HepG2 (cell line): Measurements from ENCODE around the gene BTG1. TPM values are rescaled to one million over a fixed set of nuclear protein-coding genes. Genes with fewer than 3 reads are reported as not detected.
A peak's percentile ranks its signal among the peaks of the same experiment; 100 is the strongest.

Source experiments
- ATF7-NPFF ChIP-seq: sonication (generic); formaldehyde crosslinking; IDR thresholded peaks from 2 replicates; pipeline ENCODE4 v1.8.1; 2023; ENCODE audit warnings: mild to moderate bottlenecking, low read depth, missing genetic modification reagents, moderate library complexity
- ELF1 ChIP-seq: sonication (generic); formaldehyde crosslinking; IDR thresholded peaks from 2 replicates; pipeline ENCODE4 v1.4.0; 2020; ENCODE audit warnings: missing genetic modification reagents
- GATA4 ChIP-seq: sonication (generic); IDR thresholded peaks from 2 replicates; pipeline ENCODE4 v1.6.1; 2016; ENCODE audit warnings: antibody characterized with exemption, low read depth, borderline replicate concordance
- HDAC2 ChIP-seq: sonication (generic); formaldehyde crosslinking; IDR thresholded peaks from 2 replicates; pipeline ENCODE4 v1.4.0; 2020; ENCODE audit warnings: missing genetic modification reagents
- ISL2 ChIP-seq: sonication (generic); formaldehyde crosslinking; IDR thresholded peaks from 2 replicates; pipeline ENCODE4 v1.5.0; 2020; ENCODE audit warnings: missing genetic modification reagents
- LCORL ChIP-seq, 2 experiments: fragments of 450-650 bp in 1 of 2; sonication (generic) in 1 of 2; formaldehyde crosslinking in 1 of 2; IDR thresholded peaks; 2 replicates each; pipeline versions ENCODE4 v1.5.0 to v1.6.1; 2017 to 2020; ENCODE audit warnings: antibody characterized with exemption in 1 of 2, missing genetic modification reagents in 1 of 2
- MAFG ChIP-seq: sonication (generic); formaldehyde crosslinking; IDR thresholded peaks from 2 replicates; pipeline ENCODE4 v1.5.1; 2020; ENCODE audit warnings: mild to moderate bottlenecking, missing genetic modification reagents
- MBNL3 ChIP-seq: fragments of 250-450 bp; sonication (Bioruptor Pico); conservative IDR thresholded peaks from 2 replicates; pipeline ENCODE4 v1.8.0; 2022; ENCODE audit warnings: mild to moderate bottlenecking, inconsistent platforms
- MIER2 ChIP-seq: IDR thresholded peaks from 2 replicates; pipeline ENCODE4 v1.6.1; 2016; ENCODE audit warnings: missing biosample characterization, missing genetic modification reagents
- MIXL1 ChIP-seq: IDR thresholded peaks from 2 replicates; pipeline ENCODE4 v1.6.1; 2016
- MYC ChIP-seq: sonication (generic); formaldehyde crosslinking; IDR thresholded peaks from 2 replicates; pipeline ENCODE4 v1.9.0; 2021; ENCODE audit warnings: missing genetic modification reagents, borderline replicate concordance
- PRMT3 ChIP-seq: sonication (generic); formaldehyde crosslinking; IDR thresholded peaks from 2 replicates; pipeline ENCODE4 v1.8.1; 2022; ENCODE audit warnings: low read depth, mild to moderate bottlenecking, moderate library complexity, missing genetic modification reagents, borderline replicate concordance
- SP2 ChIP-seq: sonication (generic); formaldehyde crosslinking; IDR thresholded peaks from 2 replicates; pipeline ENCODE4 v1.5.1; 2020; ENCODE audit warnings: mild to moderate bottlenecking, missing genetic modification reagents
- TAF1 ChIP-seq: sonication (generic); formaldehyde crosslinking; IDR thresholded peaks from 2 replicates; pipeline ENCODE4 v1.4.0; 2020; ENCODE audit warnings: missing genetic modification reagents
- THAP11 ChIP-seq: IDR thresholded peaks from 2 replicates; pipeline ENCODE4 v1.6.1; 2016; ENCODE audit warnings: missing biosample characterization, missing genetic modification reagents
- ZNF121 ChIP-seq: sonication (generic); formaldehyde crosslinking; IDR thresholded peaks from 2 replicates; pipeline ENCODE4 v1.5.0; 2020; ENCODE audit warnings: mild to moderate bottlenecking, missing genetic modification reagents
- ZNF20 ChIP-seq: sonication (generic); formaldehyde crosslinking; IDR thresholded peaks from 2 replicates; pipeline ENCODE4 v1.4.0; 2020; ENCODE audit warnings: mild to moderate bottlenecking, moderate library complexity, missing genetic modification reagents
- ZNF235 ChIP-seq: sonication (generic); formaldehyde crosslinking; IDR thresholded peaks from 2 replicates; pipeline ENCODE4 v1.8.1; 2023; ENCODE audit warnings: mild to moderate bottlenecking, missing genetic modification reagents, borderline replicate concordance
- ZNF263 ChIP-seq: sonication (generic); formaldehyde crosslinking; IDR thresholded peaks from 2 replicates; pipeline ENCODE4 v1.4.0; 2020; ENCODE audit warnings: missing genetic modification reagents
- ZSCAN22 ChIP-seq: sonication (generic); formaldehyde crosslinking; IDR thresholded peaks from 2 replicates; pipeline ENCODE4 v1.4.0; 2020; ENCODE audit warnings: mild to moderate bottlenecking, missing genetic modification reagents
- polyA plus RNA-seq, 8 experiments: library from polyadenylated mRNA; depleted of rRNA in 3 of 8; stranded (reverse) in 7 of 8; unstranded in 1 of 8; fragments of >200 nt; fragmentation: Illumina TruSeq in 4 of 8; extraction: Trizol in 4 of 8; gene quantifications; 2 replicates each; pipeline versions ENCODE4 v1.2.1 to v1.2.3, GENCODE V29; 2011 to 2016; ENCODE audit warnings: low read depth in 4 of 8, missing spikeins in 1 of 8, mixed read lengths in 1 of 8; ENCODE audit not compliant: insufficient read depth in 1 of 8
- total RNA-seq, 5 experiments: library from RNA; depleted of rRNA; stranded (reverse); fragments of >200 nt; fragmentation: Illumina TruSeq; extraction: Trizol; gene quantifications; 2 replicates each; pipeline ENCODE4 v1.2.3, GENCODE V29; 2016; ENCODE audit warnings: low read depth in 1 of 5
- TF ChIP-seq, protein P1 (sequence below): sonication (generic); formaldehyde crosslinking; IDR thresholded peaks from 2 replicates; pipeline ENCODE4 v1.4.0; 2020; ENCODE audit warnings: mild to moderate bottlenecking, missing genetic modification reagents
- TF ChIP-seq, protein P2 (sequence below): sonication (generic); formaldehyde crosslinking; IDR thresholded peaks from 2 replicates; pipeline ENCODE4 v1.4.0; 2020; ENCODE audit warnings: missing genetic modification reagents
- TF ChIP-seq, protein P3 (sequence below): sonication (generic); formaldehyde crosslinking; IDR thresholded peaks from 2 replicates; pipeline ENCODE4 v1.4.0; 2020; ENCODE audit warnings: low read depth, mild to moderate bottlenecking, missing genetic modification reagents
- TF ChIP-seq, protein P4 (sequence below): sonication (generic); formaldehyde crosslinking; IDR thresholded peaks from 2 replicates; pipeline ENCODE4 v1.4.0; 2020; ENCODE audit warnings: mild to moderate bottlenecking, missing genetic modification reagents
- TF ChIP-seq, protein P5 (sequence below): IDR thresholded peaks from 2 replicates; pipeline ENCODE4 v1.6.1; 2016; ENCODE audit warnings: low read depth, borderline replicate concordance

BTG1 gene
- total and polyA plus RNA-seq, 2 of the 13 experiments (the other 11 are each of a cell fraction or from before 2014, with no cell fraction given), result 7.5 to 16.7 TPM

DNA sequence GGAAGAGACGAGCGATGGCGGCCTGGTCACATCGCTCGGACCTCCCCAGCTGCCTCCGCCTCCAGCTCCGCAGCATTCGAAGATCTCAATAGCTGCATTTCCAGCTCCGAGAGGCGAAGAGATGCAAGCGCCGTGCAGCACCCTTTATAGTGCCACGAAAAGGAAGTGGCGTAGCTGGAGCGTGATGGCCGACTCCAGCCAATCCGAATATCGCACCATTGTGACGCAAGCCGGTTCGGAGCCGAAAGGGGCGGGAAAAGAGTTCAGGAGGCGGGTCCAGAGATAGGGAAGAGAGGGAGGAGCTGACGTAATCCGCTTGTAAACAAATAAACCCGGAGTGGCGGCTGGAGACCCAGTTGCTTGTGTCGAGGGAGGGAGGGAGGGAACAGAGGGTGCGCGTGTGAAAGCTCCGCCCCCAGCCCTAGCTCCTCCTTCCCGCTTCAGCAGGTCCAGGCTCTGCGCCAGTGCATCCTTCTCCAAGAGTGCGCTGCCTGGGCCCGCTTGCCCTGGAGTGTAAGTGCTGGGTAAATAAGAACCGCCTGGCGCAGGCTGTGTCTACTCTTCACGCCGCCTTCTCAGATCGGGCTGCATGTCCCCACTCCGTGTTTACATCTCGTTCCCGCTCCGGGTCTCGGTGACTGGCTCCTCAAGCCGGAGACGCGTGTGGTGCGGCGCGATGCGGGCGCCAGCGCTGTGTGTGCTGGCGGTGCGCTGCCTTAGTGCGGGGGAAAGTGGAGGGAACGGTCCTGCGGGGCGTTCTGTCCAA is at the start of gene BTG1 (continued):
- TF ChIP-seq, protein P1, sequence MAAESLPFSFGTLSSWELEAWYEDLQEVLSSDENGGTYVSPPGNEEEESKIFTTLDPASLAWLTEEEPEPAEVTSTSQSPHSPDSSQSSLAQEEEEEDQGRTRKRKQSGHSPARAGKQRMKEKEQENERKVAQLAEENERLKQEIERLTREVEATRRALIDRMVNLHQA, result no peak
- TF ChIP-seq, protein P2, sequence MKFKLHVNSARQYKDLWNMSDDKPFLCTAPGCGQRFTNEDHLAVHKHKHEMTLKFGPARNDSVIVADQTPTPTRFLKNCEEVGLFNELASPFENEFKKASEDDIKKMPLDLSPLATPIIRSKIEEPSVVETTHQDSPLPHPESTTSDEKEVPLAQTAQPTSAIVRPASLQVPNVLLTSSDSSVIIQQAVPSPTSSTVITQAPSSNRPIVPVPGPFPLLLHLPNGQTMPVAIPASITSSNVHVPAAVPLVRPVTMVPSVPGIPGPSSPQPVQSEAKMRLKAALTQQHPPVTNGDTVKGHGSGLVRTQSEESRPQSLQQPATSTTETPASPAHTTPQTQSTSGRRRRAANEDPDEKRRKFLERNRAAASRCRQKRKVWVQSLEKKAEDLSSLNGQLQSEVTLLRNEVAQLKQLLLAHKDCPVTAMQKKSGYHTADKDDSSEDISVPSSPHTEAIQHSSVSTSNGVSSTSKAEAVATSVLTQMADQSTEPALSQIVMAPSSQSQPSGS (CRISPR knock-in tag), result peak; percentile 82
- TF ChIP-seq MIER2 (CRISPR knock-in tag) (no peak), MBNL3 (CRISPR knock-in tag) (no peak), ZNF20 (CRISPR knock-in tag) (no peak), ZNF121 (CRISPR knock-in tag) (peak; percentile 56; the same call in 1 of the 2 replicates), PRMT3 (CRISPR knock-in tag) (0 out of 2 replicates have a peak, but pooled peaks have one; percentile 38), TAF1 (CRISPR knock-in tag) (peak; percentile 98), THAP11 (CRISPR knock-in tag) (peak; percentile 78), LCORL (IDR thresholded peaks at IDR 0.05) (no peak), LCORL (CRISPR knock-in tag; IDR thresholded peaks at IDR 0.05) (peak; percentile 76; the same call in 1 of the 2 replicates), GATA4 (peak; percentile 89), HDAC2 (CRISPR knock-in tag) (peak; percentile 36), MIXL1 (CRISPR knock-in tag) (0 out of 2 replicates have a peak, but pooled peaks have one; percentile 14), MYC (CRISPR knock-in tag) (no peak; the same call in 1 of the 2 replicates), ZNF263 (CRISPR knock-in tag) (no peak), ELF1 (peak; percentile 63; the same call in 1 of the 2 replicates), MAFG (no peak), ISL2 (peak; percentile 38; the same call in 1 of the 2 replicates), ATF7-NPFF (CRISPR knock-in tag) (peak; percentile 52; the same call in 1 of the 2 replicates), SP2 (CRISPR knock-in tag) (peak; percentile 86), ZNF235 (peak; percentile 32; the same call in 1 of the 2 replicates), ZSCAN22 (CRISPR knock-in tag) (no peak)
- TF ChIP-seq, protein P3, sequence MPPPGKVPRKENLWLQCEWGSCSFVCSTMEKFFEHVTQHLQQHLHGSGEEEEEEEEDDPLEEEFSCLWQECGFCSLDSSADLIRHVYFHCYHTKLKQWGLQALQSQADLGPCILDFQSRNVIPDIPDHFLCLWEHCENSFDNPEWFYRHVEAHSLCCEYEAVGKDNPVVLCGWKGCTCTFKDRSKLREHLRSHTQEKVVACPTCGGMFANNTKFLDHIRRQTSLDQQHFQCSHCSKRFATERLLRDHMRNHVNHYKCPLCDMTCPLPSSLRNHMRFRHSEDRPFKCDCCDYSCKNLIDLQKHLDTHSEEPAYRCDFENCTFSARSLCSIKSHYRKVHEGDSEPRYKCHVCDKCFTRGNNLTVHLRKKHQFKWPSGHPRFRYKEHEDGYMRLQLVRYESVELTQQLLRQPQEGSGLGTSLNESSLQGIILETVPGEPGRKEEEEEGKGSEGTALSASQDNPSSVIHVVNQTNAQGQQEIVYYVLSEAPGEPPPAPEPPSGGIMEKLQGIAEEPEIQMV (CRISPR knock-in tag), result no peak
- TF ChIP-seq, protein P4, sequence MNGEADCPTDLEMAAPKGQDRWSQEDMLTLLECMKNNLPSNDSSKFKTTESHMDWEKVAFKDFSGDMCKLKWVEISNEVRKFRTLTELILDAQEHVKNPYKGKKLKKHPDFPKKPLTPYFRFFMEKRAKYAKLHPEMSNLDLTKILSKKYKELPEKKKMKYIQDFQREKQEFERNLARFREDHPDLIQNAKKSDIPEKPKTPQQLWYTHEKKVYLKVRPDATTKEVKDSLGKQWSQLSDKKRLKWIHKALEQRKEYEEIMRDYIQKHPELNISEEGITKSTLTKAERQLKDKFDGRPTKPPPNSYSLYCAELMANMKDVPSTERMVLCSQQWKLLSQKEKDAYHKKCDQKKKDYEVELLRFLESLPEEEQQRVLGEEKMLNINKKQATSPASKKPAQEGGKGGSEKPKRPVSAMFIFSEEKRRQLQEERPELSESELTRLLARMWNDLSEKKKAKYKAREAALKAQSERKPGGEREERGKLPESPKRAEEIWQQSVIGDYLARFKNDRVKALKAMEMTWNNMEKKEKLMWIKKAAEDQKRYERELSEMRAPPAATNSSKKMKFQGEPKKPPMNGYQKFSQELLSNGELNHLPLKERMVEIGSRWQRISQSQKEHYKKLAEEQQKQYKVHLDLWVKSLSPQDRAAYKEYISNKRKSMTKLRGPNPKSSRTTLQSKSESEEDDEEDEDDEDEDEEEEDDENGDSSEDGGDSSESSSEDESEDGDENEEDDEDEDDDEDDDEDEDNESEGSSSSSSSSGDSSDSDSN, result peak; percentile 45
- TF ChIP-seq, protein P5, sequence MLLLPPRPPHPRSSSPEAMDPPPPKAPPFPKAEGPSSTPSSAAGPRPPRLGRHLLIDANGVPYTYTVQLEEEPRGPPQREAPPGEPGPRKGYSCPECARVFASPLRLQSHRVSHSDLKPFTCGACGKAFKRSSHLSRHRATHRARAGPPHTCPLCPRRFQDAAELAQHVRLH (CRISPR knock-in tag), result peak; percentile 66; the same call in 1 of the 2 replicates
